ENCODE data around the gene PDE4B. TPM values are rescaled to one million over a fixed set of nuclear protein-coding genes. Genes with fewer than 3 reads are reported as not detected.
"Not testable (repeated sequence)": the region's sequence is repeated elsewhere in the genome, so short reads cannot be mapped to it uniquely, and the experiment has no call there.

The PDE4B gene
- total RNA-seq, 1 donor: 2.3 TPM

DNA sequence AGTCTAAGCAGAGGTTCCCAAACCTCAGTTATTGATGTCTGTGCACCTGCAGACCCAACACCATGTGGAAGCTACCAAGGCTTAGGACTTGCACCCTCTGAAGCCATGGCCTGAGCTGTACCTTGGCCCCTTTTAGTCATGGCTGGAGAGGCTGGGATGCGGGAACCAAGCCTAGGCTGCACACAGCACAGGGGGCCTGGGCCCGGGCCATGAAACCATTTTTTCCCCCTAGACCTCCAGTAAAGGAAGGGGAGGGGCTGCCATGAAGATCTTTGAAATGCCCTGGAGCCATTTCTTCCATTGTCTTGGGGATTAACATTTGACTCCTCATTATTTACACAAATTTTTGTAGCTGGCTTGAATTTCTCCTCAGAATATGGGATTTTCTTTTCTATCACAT lies 265.9 kb downstream of the PDE4B start:
- TF ChIP-seq, protein P1, sequence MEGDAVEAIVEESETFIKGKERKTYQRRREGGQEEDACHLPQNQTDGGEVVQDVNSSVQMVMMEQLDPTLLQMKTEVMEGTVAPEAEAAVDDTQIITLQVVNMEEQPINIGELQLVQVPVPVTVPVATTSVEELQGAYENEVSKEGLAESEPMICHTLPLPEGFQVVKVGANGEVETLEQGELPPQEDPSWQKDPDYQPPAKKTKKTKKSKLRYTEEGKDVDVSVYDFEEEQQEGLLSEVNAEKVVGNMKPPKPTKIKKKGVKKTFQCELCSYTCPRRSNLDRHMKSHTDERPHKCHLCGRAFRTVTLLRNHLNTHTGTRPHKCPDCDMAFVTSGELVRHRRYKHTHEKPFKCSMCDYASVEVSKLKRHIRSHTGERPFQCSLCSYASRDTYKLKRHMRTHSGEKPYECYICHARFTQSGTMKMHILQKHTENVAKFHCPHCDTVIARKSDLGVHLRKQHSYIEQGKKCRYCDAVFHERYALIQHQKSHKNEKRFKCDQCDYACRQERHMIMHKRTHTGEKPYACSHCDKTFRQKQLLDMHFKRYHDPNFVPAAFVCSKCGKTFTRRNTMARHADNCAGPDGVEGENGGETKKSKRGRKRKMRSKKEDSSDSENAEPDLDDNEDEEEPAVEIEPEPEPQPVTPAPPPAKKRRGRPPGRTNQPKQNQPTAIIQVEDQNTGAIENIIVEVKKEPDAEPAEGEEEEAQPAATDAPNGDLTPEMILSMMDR (IDR thresholded peaks at IDR 0.05; ENCODE audit: insufficient read depth, low read length): no peak
- no peak overlapping the region for H3K4me3 ChIP-seq (ENCODE audit: low read depth, low read length)
- DNase-seq (ENCODE audit: low read depth): no peak

DNA sequence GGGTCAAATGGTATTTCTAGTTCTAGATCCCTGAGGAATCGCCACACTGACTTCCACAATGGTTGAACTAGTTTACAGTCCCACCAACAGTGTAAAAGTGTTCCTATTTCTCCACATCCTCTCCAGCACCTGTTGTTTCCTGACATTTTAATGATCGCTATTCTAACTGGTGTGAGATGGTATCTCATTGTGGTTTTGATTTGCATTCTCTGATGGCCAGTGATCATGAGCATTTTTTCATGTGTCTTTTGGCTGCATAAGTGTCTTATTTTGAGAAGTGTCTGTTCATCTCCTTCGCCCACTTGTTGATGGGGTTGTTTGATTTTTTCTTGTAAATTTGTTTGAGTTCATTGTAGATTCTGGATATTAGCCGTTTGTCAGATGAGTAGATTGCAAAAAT lies 274.5 kb downstream of the PDE4B start:
- H3K4me3 ChIP-seq (ENCODE audit: low read depth, low read length); DNase-seq (ENCODE audit: low read depth): not testable (repeated sequence)

DNA sequence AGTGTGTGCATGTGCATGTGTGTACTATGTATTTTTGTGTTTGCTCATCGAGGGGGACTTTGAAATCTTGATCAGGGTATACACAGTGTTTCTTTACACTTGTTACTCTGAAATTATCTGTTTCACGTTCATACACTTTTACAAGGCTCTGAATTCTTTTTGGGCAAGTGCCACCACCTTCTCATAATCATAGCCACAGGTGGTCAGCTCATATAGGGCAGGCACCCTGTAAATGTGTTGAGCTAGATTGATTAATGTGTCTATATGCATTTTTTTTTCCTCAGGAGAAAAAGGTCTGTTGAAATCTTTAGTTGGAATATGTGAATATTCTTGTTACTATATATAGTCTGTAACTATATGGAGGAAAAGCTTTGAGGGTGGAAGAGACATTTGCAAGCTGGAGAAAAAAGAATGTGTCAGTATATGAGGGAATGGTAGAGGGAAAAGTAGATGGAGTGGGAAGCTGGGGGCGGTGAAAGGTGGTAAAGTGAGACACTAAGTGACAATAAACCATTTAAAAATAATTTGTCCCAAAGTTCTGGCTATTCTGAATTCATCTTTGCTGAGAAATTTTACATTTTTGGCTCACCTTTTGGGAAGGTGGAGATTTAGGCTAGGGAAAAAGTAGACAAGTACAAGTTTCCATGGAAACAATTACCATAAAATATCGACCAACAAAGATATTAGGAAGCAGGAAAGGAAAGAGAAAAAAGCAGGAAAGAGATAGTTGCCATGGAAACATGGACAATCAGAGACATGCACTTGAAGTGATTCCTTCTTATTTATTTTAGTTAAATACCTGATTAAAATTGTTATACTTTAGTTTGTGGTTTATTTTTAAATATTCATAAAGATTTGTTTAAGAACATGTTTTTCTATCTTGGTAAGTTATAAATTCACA lies 277.5 kb downstream of the PDE4B start:
- no peak for DNase-seq (ENCODE audit: low read depth)
- TF ChIP-seq, protein P1 (IDR thresholded peaks at IDR 0.05; ENCODE audit: insufficient read depth, low read length): no peak
- no peak overlapping the region for H3K4me3 ChIP-seq (ENCODE audit: low read depth, low read length)

DNA sequence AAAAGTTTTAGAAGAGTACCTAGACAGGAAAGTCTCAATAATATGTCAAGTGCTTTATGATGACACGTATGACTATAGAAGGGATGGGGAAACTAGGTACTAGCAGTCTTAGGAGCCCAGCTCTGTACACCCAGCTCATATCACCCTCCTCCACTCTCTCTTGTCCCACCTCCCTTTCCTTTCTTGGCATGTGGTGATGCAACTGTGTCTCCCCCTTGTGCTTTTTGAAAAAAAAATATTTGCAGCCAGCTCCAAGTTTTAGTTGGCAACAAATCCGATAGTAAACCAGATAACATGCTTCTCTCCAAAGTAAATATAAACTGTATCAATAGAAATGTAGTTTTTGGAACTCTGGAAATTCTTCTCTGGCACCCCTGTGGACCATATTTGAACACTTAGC lies 280.7 kb downstream of the PDE4B start:
- no peak overlapping the region for H3K4me3 ChIP-seq (ENCODE audit: low read depth, low read length)
- DNase-seq (ENCODE audit: low read depth): no peak
- TF ChIP-seq, protein P1 (IDR thresholded peaks at IDR 0.05; ENCODE audit: insufficient read depth, low read length): no peak

DNA sequence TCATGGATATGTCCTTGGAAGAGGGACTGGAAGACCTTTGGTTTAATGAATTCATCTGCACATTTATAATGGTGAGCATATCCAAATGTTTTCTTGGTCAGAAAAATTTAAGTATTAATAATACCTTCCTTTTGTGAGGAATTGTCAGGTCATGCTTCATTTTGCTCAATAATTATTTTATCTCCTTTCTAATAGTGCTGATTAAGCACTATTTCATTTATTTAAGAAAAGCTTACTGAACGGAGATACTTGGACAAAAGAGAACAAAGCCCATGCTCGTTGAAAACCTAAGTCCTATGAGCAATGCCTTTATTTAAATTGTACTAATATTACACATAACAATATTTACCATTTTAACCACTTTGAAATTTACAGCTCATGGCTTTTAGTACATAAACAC lies 281.5 kb downstream of the PDE4B start:
- no peak for DNase-seq (ENCODE audit: low read depth)
- TF ChIP-seq, protein P1 (IDR thresholded peaks at IDR 0.05; ENCODE audit: insufficient read depth, low read length): no peak
- no peak overlapping the region for H3K4me3 ChIP-seq (ENCODE audit: low read depth, low read length)

DNA sequence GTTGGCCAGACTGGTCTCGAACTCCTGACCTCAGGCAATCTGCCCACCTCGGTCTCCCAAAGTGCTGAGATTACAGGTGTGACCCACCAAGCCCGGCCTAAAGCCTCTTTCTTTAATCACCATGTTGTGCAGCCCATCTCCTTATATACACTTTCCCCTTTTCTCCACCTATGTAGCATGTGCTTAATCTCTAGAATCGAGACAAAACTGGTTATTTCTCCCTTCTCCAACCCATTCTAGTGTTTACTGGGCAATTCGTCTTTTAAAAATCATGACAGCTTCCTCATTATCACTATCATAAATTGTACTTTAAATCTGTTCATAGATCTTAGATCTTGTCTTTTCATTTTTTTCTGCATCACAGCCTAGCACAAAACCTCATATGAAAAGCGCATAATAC lies 285.7 kb downstream of the PDE4B start:
- no peak for DNase-seq (ENCODE audit: low read depth)
- no peak overlapping the region for H3K4me3 ChIP-seq (ENCODE audit: low read depth, low read length)
- TF ChIP-seq, protein P1 (IDR thresholded peaks at IDR 0.05; ENCODE audit: insufficient read depth, low read length): no peak

DNA sequence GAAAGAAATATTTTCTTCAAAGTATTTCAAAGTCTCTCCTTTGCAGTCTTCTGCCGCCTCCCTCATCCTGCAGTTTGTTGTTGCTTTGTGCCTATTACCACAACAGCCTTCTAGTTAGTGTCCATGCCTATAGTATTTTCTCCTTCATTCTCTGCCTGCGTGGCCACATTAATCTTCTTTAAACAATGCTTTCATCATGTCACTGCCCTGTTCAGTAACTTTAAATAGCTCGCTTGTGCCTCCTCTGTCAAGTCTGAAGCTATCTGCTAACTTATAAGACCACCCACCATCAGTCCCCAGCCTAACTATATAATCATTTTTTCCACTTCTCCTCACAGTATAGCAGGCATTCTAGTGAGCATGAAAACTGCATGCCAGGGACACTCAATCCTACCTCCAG lies 290.3 kb downstream of the PDE4B start:
- no peak overlapping the region for H3K4me3 ChIP-seq (ENCODE audit: low read depth, low read length)
- TF ChIP-seq, protein P1 (IDR thresholded peaks at IDR 0.05; ENCODE audit: insufficient read depth, low read length): no peak
- DNase-seq (ENCODE audit: low read depth): no peak
